Heart right ventricle (tissue), 16 donors: ENCODE results near the gene NR1H4. TPM values are rescaled to one million over a fixed set of nuclear protein-coding genes. Genes with fewer than 3 reads are reported as not detected.

Source experiments
- ATAC-seq, 8 donors: fragments of 200-7000 bp; cut with Tn5 transposase; one replicate each; pipeline ENCODE4 v1.9.1; 2020; ENCODE audit warnings: mild to moderate bottlenecking in 8 of 8, moderate library complexity in 8 of 8, moderate number of reproducible peaks in 1 of 8
- DNase-seq, 2 donors: peaks; one replicate each; pipeline ENCODE4 v3.0.0-alpha.2; 2020
- H3K27ac ChIP-seq, 10 donors: fragments of 200-600 bp; sonication (generic) in 2 of 10; one replicate each; pipeline versions ENCODE4 v1.5.0 to v1.8.0; 2020 to 2022; ENCODE audit warnings: mild to moderate bottlenecking in 3 of 10
- H3K27me3 ChIP-seq, 7 donors: fragments of 200-600 bp; one replicate each; pipeline ENCODE4 v1.8.0; 2021 to 2022; ENCODE audit warnings: mild to moderate bottlenecking in 2 of 7
- H3K36me3 ChIP-seq, 9 donors: fragments of 200-600 bp; sonication (generic) in 1 of 9; one replicate each; pipeline versions ENCODE4 v1.5.0 to v1.8.0; 2020 to 2022; ENCODE audit warnings: mild to moderate bottlenecking in 2 of 9
- H3K4me1 ChIP-seq, 9 donors: fragments of 200-600 bp; sonication (generic) in 1 of 9; one replicate each; pipeline versions ENCODE4 v1.5.0 to v1.8.0; 2020 to 2022; ENCODE audit warnings: mild to moderate bottlenecking in 4 of 9
- H3K4me3 ChIP-seq, 10 donors: fragments of 200-600 bp; sonication (generic) in 2 of 10; one replicate each; pipeline versions ENCODE4 v1.5.0 to v1.8.0; 2020 to 2022; ENCODE audit warnings: mild to moderate bottlenecking in 7 of 10, moderate library complexity in 2 of 10
- H3K9me3 ChIP-seq, 11 donors: fragments of 200-600 bp in 10 of 11; sonication (generic) in 2 of 11; one replicate each; pipeline versions ENCODE4 v1.5.0 to v1.8.0; 2013 to 2022; ENCODE audit warnings: mild to moderate bottlenecking in 2 of 11, control low read depth in 1 of 11, moderate library complexity in 1 of 11
- CTCF ChIP-seq, 9 donors: fragments of 200-600 bp; sonication (generic) in 2 of 9; IDR thresholded peaks; one replicate each; pipeline versions ENCODE4 v1.5.0 to v1.8.0; 2021 to 2022; ENCODE audit warnings: antibody characterized with exemption in 9 of 9, mild to moderate bottlenecking in 5 of 9, moderate library complexity in 1 of 9
- WGBS, 2 donors: extraction: QIAGEN DNeasy Blood & Tissue Kit; methylation state at CpG; one replicate each; pipeline ENCODE4 v1.1.7; 2013; ENCODE audit warnings: inconsistent platforms in 1 of 2; 5-methylcytosine and 5-hydroxymethylcytosine counted together
- intact Hi-C, 10 donors: fragments of 100-400 bp; cut with DNase I; formaldehyde crosslinking; loops; one replicate each; pipeline versions ENCODE4 v1.11.1 to v1.14.2; 2022
- polyA plus RNA-seq, 2 donors: library from polyadenylated mRNA; stranded (reverse); fragments of 200-250 nt; gene quantifications; one replicate each; pipeline ENCODE4 v1.2.3, GENCODE V29; 2013
- total RNA-seq, 10 donors: library from RNA; stranded (reverse); fragmentation: NEBNext Ultra II Directional in 3 of 10; extraction: Animal tissue kit (Norgen Biotek cat#: 25700) in 3 of 10; gene quantifications; one replicate each; pipeline versions ENCODE4 v1.2.1 to v1.2.4, GENCODE V29; 2021 to 2023
- donor health status: Arrhythmogenic right ventricular cardiomyopathy.
- donor health status: ischemic (EF 13 %, LVEDD 7.1; RV severe dilation, severe dysfunction).
- donor health status: healthy with polysubstance abuse.
- donor health status: DM: no; HTN: yes; CAD: no.
- donor health status: DM: no; HTN: no; CAD: no.
- donor health status: ischemic (EF 25% LVEDD 6.9; RV normal size, moderate dysfunction).
- donor health status: ischemic (EF 25% LVEDD 5.7; RV mildly dilated, moderate dysfunction).
- donor health status: healthy.
- donor health status: DM: yes; HTN: yes; CAD: no.
- donor health status: Ischemic cardiomyopathy.
- donor health status: ischemic (EF 35%, LVEDD 5.7; RV mildly dilated, moderate dysfunction).
- donor health status: nonischemic (EF 11% LVEDD 7.7; RV severe dilation, severe dysfunction).
- donor health status: DM: yes; HTN: yes; CAD: no.
- donor health status: PGD.
- donor health status: ischemic (EF 29% LVEDD 5.4; RV normal size, mild dysfunction).
- donor health status: nonischemic (EF 23%, LVEDD 6.1; RV moderate dilation, normal function).

Gene NR1H4
- total and polyA plus RNA-seq, 12 donors = 0.15 TPM; not detected in 11

GRCh38 chr12:100539202-100539601, 65.5 kb downstream of the NR1H4 start:
- no peaks in the 10 kb centered on the region for H3K36me3 ChIP-seq
- intact Hi-C loops = no loop called here
- H3K4me1 ChIP-seq = no peaks in the 10 kb centered on the region
- TF ChIP-seq CTCF (IDR thresholded peaks at IDR 0.05) = no peak
- WGBS, 2 donors = 29 to 38% methylated on average over 2 of the region's 2 CpGs
- H3K27ac ChIP-seq = no peak overlapping the region
- H3K27me3 ChIP-seq = peaks cover 0 to 3% (median 0%) of the 10 kb centered on the region in 7 donors
- ATAC-seq (no peak), DNase-seq (peak in 1 of 2 donors; percentile 10)
- no peaks in the 10 kb centered on the region for H3K9me3 ChIP-seq
- H3K4me3 ChIP-seq = no peak overlapping the region

GRCh38 chr12:100544165-100544564, 70.5 kb downstream of the NR1H4 start:
- WGBS, 2 donors = 83 to 88% methylated on average over 4 of the region's 4 CpGs
- intact Hi-C loops = loop anchor here in 1 of 10 donors (10.0 kb wide), 1 partner anchor 169 kb away; no protein-coding TSS in a partner anchor
- ATAC-seq = no peak
- no peak for TF ChIP-seq CTCF (IDR thresholded peaks at IDR 0.05)
- Histone ChIP-seq H3K27me3 (peaks cover 0 to 3% (median 0%) of the 10 kb centered on the region in 7 donors), H3K36me3 (no peaks in the 10 kb centered on the region), H3K9me3 (no peaks in the 10 kb centered on the region), H3K4me3 (no peak overlapping the region), H3K4me1 (no peaks in the 10 kb centered on the region), H3K27ac (no peak overlapping the region)
- no peak for DNase-seq

- intact Hi-C loops = loop anchor here in 1 of 10 donors (10.0 kb wide), 1 partner anchor 170 kb away; no protein-coding TSS in a partner anchor
- peaks cover 0 to 3% (median 0%) of the 10 kb centered on the region in 7 donors for H3K27me3 ChIP-seq
- DNase-seq = no peak
- no peaks in the 10 kb centered on the region for H3K9me3 ChIP-seq
- no peaks in the 10 kb centered on the region for H3K36me3 ChIP-seq
- H3K4me1 ChIP-seq = no peaks in the 10 kb centered on the region
- WGBS, 2 donors = 90 to 94% methylated on average over 1 of the region's 1 CpG
- TF ChIP-seq CTCF (IDR thresholded peaks at IDR 0.05) = no peak
- H3K27ac ChIP-seq = no peak overlapping the region
- no peak for ATAC-seq
- H3K4me3 ChIP-seq = no peak overlapping the region
Observed at GRCh38 chr12:100545092-100545491, 71.4 kb downstream of the NR1H4 start.

GRCh38 chr12:100553936-100554335, 80.3 kb downstream of the NR1H4 start:
- intact Hi-C loops = loop anchor here (1.0 to 10.0 kb wide), 12 partner anchors 162 to 399 kb away; partner anchors contain the start of genes DEPDC4 (in 1 of the 10), SCYL2 (in 1 of the 10) and SLC17A8 (in 1 of the 10)

More at GRCh38 chr12:100553936-100554335, 80.3 kb downstream of the NR1H4 start:
- Histone ChIP-seq H3K4me1 (peaks cover 0 to 16% (median 6%) of the 10 kb centered on the region in 9 donors), H3K9me3 (no peaks in the 10 kb centered on the region), H3K4me3 (no peak overlapping the region), H3K36me3 (no peaks in the 10 kb centered on the region), H3K27ac (no peak overlapping the region), H3K27me3 (no peaks in the 10 kb centered on the region)
- TF ChIP-seq CTCF (IDR thresholded peaks at IDR 0.05) = no peak
- DNase-seq (no peak), ATAC-seq (no peak)
- WGBS, 2 donors = 59 to 61% methylated on average over 3 of the region's 3 CpGs
